Keratinocyte (primary cell): ENCODE results near the gene CTNND2. TPM values are rescaled to one million over a fixed set of nuclear protein-coding genes. Genes with fewer than 3 reads are reported as not detected.

ENCODE experiments used
- DNase-seq: peaks from one replicate; pipeline ENCODE4 v3.0.0-alpha.2; 2011; ENCODE audit warnings: low read depth, missing footprints, low spot score
- FAIRE-seq: peaks from 2 replicates; lab custom pipeline; 2011; peaks lifted over from hg19 to GRCh38; lab: Jason Lieb, UNC
- H2AFZ ChIP-seq: 2 replicates; pipeline ENCODE4 v1.6.0; 2012; ENCODE audit warnings: low read length, control low read depth, inconsistent platforms; ENCODE audit not compliant: control insufficient read depth
- H3K27ac ChIP-seq: 2 replicates; pipeline ENCODE4 v1.5.1; 2011; ENCODE audit warnings: low read length; ENCODE audit not compliant: control insufficient read depth, insufficient read depth
- H3K27me3 ChIP-seq: 3 replicates; pipeline ENCODE4 v1.6.0; 2011; ENCODE audit warnings: low read length; ENCODE audit not compliant: control insufficient read depth, insufficient read depth; ENCODE audit errors: extremely low read depth
- H3K36me3 ChIP-seq, 2 experiments: 2 replicates in 1 of 2; 3 replicates in 1 of 2; pipeline ENCODE4 v1.5.1; 2011; ENCODE audit warnings: low read length in 2 of 2, mild to moderate bottlenecking in 1 of 2; ENCODE audit not compliant: control insufficient read depth in 2 of 2, insufficient read depth in 2 of 2; ENCODE audit errors: extremely low read depth in 1 of 2
- H3K4me1 ChIP-seq: 3 replicates; pipeline ENCODE4 v1.5.1; 2011; ENCODE audit warnings: low read length; ENCODE audit not compliant: control insufficient read depth, insufficient read depth; ENCODE audit errors: extremely low read depth
- H3K4me2 ChIP-seq: 3 replicates; pipeline ENCODE4 v1.6.0; 2011; ENCODE audit warnings: low read depth, low read length; ENCODE audit not compliant: control insufficient read depth, insufficient read depth; ENCODE audit errors: extremely low read depth
- H3K4me3 ChIP-seq, 3 experiments: fragments of 200-600 bp in 1 of 3; sonication (generic) in 1 of 3; 2 replicates in 2 of 3; 3 replicates in 1 of 3; pipeline ENCODE4 v1.5.1; 2011 to 2016; ENCODE audit warnings: low read length in 3 of 3, mild to moderate bottlenecking in 3 of 3, control low read depth in 2 of 3, inconsistent platforms in 1 of 3, low read depth in 1 of 3, mixed read lengths in 1 of 3, mixed run types in 1 of 3, moderate library complexity in 1 of 3; ENCODE audit not compliant: control insufficient read depth in 2 of 3, insufficient read depth in 2 of 3; ENCODE audit errors: extremely low read depth in 1 of 3
- H3K79me2 ChIP-seq: 2 replicates; pipeline ENCODE4 v1.6.0; 2012; ENCODE audit warnings: low read length; ENCODE audit not compliant: control insufficient read depth, insufficient read depth
- H3K9ac ChIP-seq: 3 replicates; pipeline ENCODE4 v1.6.0; 2011; ENCODE audit warnings: low read length; ENCODE audit not compliant: control insufficient read depth, insufficient read depth; ENCODE audit errors: extremely low read depth
- H3K9me1 ChIP-seq: 3 replicates; pipeline ENCODE4 v1.6.0; 2011; ENCODE audit warnings: low read length; ENCODE audit not compliant: control insufficient read depth, insufficient read depth; ENCODE audit errors: extremely low read depth
- H3K9me3 ChIP-seq: 2 replicates; pipeline ENCODE4 v1.5.1; 2012; ENCODE audit warnings: low read depth, low read length; ENCODE audit not compliant: control insufficient read depth
- H4K20me1 ChIP-seq: 3 replicates; pipeline ENCODE4 v1.6.0; 2011; ENCODE audit warnings: low read length; ENCODE audit not compliant: control insufficient read depth, insufficient read depth; ENCODE audit errors: extremely low read depth
- CTCF ChIP-seq, 3 experiments: IDR thresholded peaks in 1 of 3; conservative IDR thresholded peaks in 1 of 3; optimal IDR thresholded peaks in 1 of 3; 2 replicates in 2 of 3; 3 replicates in 1 of 3; pipeline versions ENCODE3 to v1.5.1; 2011; ENCODE audit warnings: low read length in 3 of 3, mild to moderate bottlenecking in 3 of 3, moderate library complexity in 2 of 3, control low read depth in 1 of 3, inconsistent platforms in 1 of 3; ENCODE audit not compliant: insufficient read depth in 2 of 3; ENCODE audit errors: extremely low read depth in 1 of 3
- EZH2 ChIP-seq: IDR thresholded peaks from one replicate; pipeline ENCODE4 v1.6.1; 2012; ENCODE audit warnings: inconsistent platforms, mild to moderate bottlenecking, low read length, moderate library complexity
- dilution Hi-C: fragments of 300-500 bp; cut with MboI; formaldehyde crosslinking; loops from one replicate; pipeline ENCODE4 v1.7.0; 2020; ENCODE audit warnings: low sequenced_read_pairs; ENCODE audit not compliant: extremely low pct_ligation_motif_present
- polyA plus RNA-seq, 5 experiments: library from polyadenylated mRNA; depleted of rRNA in 3 of 5; stranded (reverse) in 3 of 5; stranded (forward) in 1 of 5; unstranded in 1 of 5; fragments of >200 nt; gene quantifications; 1 replicate in 1 of 5; 2 replicates in 3 of 5; 3 replicates in 1 of 5; pipeline versions ENCODE4 v1.2.1 to v1.2.3, GENCODE V29; 2011 to 2012; ENCODE audit warnings: missing spikeins in 2 of 5, low read depth in 1 of 5, low replicate concordance in 1 of 5

The CTNND2 gene
- polyA plus RNA-seq, 1 donor (not counting 4 experiments of a cell fraction or from before 2014, with no cell fraction given): not detected

GRCh38 chr5:10946050-10946449 lies 958.2 kb downstream of the CTNND2 start:
- FAIRE-seq: no peak
- dilution Hi-C loops: no loop called here
- Histone ChIP-seq H2AFZ (no peak overlapping the region), H3K79me2 (no peaks in the 10 kb centered on the region), H4K20me1 (no peaks in the 10 kb centered on the region), H3K4me2 (no peak overlapping the region), H3K27me3 (no peaks in the 10 kb centered on the region), H3K4me1 (no peaks in the 10 kb centered on the region), H3K36me3 (no peaks in the 10 kb centered on the region), H3K9ac (no peak overlapping the region), H3K27ac (no peak overlapping the region), H3K4me3 (no peak overlapping the region), H3K9me3 (no peaks in the 10 kb centered on the region), H3K9me1 (no peaks in the 10 kb centered on the region)
- no peak for TF ChIP-seq EZH2
- no peak for TF ChIP-seq CTCF (optimal IDR thresholded peaks at IDR 0.05 in 1 of 3, IDR thresholded peaks at IDR 0.05 in 1 of 3, conservative IDR thresholded peaks at IDR 0.05 in 1 of 3; ENCODE audit: extremely low read depth in 1 of 3, insufficient read depth in 2 of 3, low read length in 3 of 3)
- no peak for DNase-seq

- no peak for FAIRE-seq
- Histone ChIP-seq H3K27me3 (no peaks in the 10 kb centered on the region), H3K27ac (no peak overlapping the region), H3K9me1 (no peaks in the 10 kb centered on the region), H3K4me2 (no peak overlapping the region), H3K9ac (no peak overlapping the region), H3K4me1 (no peaks in the 10 kb centered on the region), H2AFZ (no peak overlapping the region), H3K36me3 (no peaks in the 10 kb centered on the region), H4K20me1 (no peaks in the 10 kb centered on the region), H3K4me3 (no peak overlapping the region), H3K9me3 (no peaks in the 10 kb centered on the region), H3K79me2 (no peaks in the 10 kb centered on the region)
- no peak for DNase-seq
- no peak for TF ChIP-seq CTCF (optimal IDR thresholded peaks at IDR 0.05 in 1 of 3, IDR thresholded peaks at IDR 0.05 in 1 of 3, conservative IDR thresholded peaks at IDR 0.05 in 1 of 3; ENCODE audit: extremely low read depth in 1 of 3, insufficient read depth in 2 of 3, low read length in 3 of 3)
- no peak for TF ChIP-seq EZH2
- dilution Hi-C loops: no loop called here
Measured at GRCh38 chr5:10941900-10942299, 962.3 kb downstream of the CTNND2 start.
